AG10803 (cell line): ENCODE results near the gene ZNF454.
A peak's percentile ranks its signal among the peaks of the same experiment; 100 is the strongest.

Experiments used
- DNase-seq: peaks from one replicate; pipeline ENCODE4 v3.0.0; 2010; ENCODE audit warnings: low read depth
- H3K4me3 ChIP-seq: 2 replicates; pipeline ENCODE4 v1.5.1; 2011; ENCODE audit warnings: mild to moderate bottlenecking, low read length, control low read depth
- TF ChIP-seq, protein P1 (sequence below): conservative IDR thresholded peaks from 2 replicates; pipeline ENCODE4 v1.5.1; 2011; ENCODE audit warnings: mild to moderate bottlenecking, low read length, control low read depth, inconsistent platforms

Gene ZNF454

DNA sequence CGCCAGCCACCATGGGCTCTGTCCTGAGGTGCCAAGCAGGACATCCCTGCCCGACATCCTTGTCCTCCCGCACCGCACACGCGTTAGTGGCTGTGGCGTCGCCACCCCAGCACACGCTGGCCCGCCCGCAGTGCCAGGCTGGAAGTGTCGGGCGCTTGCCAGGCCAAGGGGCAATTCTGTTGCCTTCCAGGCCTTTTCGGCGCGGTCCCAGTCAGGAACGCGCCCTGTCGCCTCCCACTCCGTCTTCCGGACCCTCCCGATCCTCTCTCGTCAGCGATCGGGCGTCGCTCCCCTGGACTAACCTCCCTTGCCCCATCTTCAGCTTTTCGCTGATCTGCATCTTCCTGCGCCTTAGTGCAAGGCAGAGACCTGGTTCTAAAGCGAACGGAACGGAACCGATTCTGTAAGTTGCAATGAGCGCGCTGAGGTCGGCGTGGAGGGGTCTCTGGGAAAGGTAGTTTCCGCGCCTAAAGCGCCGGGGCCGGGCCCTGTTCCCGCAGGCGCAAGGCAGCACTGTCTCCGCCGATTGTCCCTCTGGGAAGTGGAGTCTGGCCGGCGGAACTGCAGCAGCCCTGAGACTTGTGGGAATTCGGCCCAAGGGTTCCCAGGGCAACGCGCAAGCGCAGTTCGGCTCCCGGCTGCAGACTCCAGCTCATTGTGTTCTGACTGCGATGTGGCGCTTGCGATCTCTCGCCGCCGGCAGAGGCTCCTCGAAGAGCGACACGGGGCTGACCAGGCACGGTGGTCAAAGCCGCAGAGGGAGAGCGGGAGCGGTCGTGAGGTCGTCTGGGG lies at the start of gene ZNF454:
Gene ZNF454 (plus strand): TSS at position 630 of the 792 bp plus-strand sequence. CDS start 1,594 bp downstream, outside the sequence.
- TF ChIP-seq, protein P1, sequence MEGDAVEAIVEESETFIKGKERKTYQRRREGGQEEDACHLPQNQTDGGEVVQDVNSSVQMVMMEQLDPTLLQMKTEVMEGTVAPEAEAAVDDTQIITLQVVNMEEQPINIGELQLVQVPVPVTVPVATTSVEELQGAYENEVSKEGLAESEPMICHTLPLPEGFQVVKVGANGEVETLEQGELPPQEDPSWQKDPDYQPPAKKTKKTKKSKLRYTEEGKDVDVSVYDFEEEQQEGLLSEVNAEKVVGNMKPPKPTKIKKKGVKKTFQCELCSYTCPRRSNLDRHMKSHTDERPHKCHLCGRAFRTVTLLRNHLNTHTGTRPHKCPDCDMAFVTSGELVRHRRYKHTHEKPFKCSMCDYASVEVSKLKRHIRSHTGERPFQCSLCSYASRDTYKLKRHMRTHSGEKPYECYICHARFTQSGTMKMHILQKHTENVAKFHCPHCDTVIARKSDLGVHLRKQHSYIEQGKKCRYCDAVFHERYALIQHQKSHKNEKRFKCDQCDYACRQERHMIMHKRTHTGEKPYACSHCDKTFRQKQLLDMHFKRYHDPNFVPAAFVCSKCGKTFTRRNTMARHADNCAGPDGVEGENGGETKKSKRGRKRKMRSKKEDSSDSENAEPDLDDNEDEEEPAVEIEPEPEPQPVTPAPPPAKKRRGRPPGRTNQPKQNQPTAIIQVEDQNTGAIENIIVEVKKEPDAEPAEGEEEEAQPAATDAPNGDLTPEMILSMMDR: no peak
- peak; percentile 87 for DNase-seq

DNA sequence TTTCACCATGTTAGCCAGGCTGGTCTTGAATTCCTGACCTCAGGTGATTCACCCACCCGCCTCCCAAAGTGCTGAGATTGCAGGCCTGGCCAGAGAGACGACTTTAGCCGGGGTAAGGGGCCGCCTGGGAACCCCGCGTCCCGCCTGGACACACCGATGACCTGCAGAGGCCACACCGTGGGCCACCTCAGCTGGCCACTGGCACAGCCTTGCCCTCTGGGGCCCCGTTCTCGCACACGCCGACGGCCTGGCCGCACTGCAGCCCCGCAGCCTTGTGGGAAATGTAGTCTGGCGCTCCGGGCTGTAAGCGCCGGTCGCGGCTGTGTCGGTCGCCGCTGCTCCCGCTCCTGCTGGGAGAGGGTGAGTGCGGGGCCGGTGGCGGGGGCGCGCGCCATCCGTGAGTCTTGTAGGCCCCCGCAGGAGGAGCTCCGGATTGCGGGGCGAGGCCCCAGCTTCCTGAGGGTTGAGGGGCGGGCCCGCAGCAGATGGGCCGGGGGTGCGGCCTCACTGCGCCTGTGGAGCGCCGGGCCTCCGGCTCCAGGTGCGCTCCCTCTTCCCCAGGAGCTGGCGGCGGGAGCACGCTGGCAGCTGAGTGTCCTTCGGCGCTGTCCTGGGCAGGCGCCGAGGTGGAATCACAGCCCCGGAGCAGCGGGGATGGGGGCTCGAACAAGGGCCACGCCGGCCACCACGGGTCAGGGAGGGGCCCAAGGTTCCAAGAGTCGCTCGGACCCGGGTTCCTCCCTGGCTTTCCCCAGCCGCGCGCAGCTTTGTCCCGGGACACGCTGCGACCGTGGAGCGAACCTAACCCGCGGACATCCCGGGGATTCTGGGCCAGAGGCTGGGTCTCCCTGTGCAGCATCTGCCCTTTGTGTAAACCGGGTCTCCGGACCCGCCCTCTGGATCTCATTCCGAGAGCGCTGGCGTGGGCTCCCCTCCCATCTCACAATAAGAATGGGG lies 45.1 kb upstream of the ZNF454 start, which contains the start of gene ZFP2:
Gene ZFP2 (plus strand): TSS at position 299 of the 957 bp plus-strand sequence. CDS start 35,401 bp downstream, outside the sequence.
- H3K4me3 ChIP-seq: peak within 1 kb of the TSS; percentile 67
- TF ChIP-seq, protein P1: no peak
- peak; percentile 38 for DNase-seq

More for the DNA sequence above, at the start of gene ZNF454:
- peak within 1 kb of the TSS; percentile 76 for H3K4me3 ChIP-seq

DNA sequence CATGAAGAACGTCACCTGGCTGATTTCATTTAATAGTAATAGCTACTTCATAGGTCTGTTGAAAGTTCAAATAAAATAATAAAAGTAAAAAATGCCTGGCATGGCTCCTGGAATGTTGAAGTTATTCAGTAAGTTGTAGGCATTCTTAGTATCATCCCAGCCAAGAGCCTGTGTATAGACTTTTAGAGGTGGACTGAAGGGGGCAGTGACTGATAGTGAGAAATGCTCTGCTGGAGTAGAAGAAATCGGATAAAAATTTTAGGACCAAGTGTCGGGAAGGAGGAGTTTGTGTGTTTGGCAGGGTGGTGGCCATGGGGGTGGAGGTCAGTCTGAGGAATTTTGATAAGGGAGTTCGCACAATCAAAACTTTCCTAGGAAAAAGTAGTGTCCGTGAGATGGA lies 41.7 kb upstream of the ZNF454 start:
- TF ChIP-seq, protein P1: no peak
- DNase-seq: no peak
- no peak overlapping the region for H3K4me3 ChIP-seq

- DNase-seq: no peak
Observed at GRCh38 chr5:178902849-178903248, 38.1 kb upstream of the ZNF454 start.

DNA sequence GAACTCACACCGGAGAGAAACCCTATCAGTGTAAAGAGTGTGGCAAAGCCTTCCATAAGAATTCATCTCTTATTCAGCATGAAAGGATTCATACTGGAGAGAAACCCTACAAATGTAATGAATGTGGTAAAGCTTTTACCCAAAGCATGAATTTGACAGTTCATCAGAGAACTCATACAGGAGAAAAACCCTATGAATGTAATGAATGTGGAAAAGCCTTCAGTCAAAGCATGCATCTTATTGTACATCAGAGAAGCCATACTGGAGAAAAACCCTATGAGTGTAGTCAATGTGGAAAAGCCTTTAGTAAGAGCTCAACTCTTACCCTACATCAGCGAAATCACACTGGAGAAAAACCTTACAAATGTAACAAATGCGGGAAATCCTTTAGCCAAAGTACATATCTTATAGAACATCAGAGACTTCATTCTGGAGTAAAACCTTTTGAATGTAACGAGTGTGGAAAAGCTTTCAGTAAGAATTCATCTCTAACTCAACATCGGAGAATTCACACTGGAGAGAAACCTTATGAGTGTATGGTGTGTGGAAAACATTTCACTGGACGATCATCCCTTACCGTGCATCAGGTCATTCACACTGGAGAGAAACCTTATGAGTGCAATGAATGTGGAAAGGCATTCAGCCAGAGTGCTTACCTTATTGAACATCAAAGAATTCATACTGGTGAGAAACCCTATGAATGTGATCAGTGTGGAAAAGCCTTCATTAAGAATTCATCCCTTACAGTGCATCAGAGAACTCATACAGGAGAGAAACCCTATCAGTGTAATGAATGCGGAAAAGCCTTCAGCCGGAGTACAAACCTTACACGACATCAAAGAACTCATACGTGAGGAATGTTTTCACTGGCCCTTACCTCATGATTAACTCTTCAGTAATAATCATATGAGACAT lies 8.9 kb upstream of the ZNF454 start:
- TF ChIP-seq, protein P1: no peak
- no peak for DNase-seq
- H3K4me3 ChIP-seq: no peak overlapping the region

More at GRCh38 chr5:178902849-178903248, 38.1 kb upstream of the ZNF454 start:
- TF ChIP-seq, protein P1: no peak
- no peak overlapping the region for H3K4me3 ChIP-seq

- peak overlapping the region; percentile 76 for H3K4me3 ChIP-seq
- DNase-seq: no peak
- TF ChIP-seq, protein P1: no peak
Observed at GRCh38 chr5:178941361-178941760, 363 bp downstream of the ZNF454 start.
